GM19397 (cell line): ENCODE data around the gene CISD3.
"Not testable (repeated sequence)": the region's sequence is repeated elsewhere in the genome, so short reads cannot be mapped to it uniquely, and the experiment has no call there.

Experiments
- ATAC-seq: cut with Tn5 transposase; IDR thresholded peaks from one replicate; pipeline ENCODE4 v1.9.1; 2021; ENCODE audit warnings: mild to moderate bottlenecking, moderate library complexity; ENCODE audit not compliant: unreplicated experiment

The CISD3 gene

GRCh38 chr17:38707678-38708351, 22.3 kb upstream of the CISD3 start:
- no peak for ATAC-seq

DNA sequence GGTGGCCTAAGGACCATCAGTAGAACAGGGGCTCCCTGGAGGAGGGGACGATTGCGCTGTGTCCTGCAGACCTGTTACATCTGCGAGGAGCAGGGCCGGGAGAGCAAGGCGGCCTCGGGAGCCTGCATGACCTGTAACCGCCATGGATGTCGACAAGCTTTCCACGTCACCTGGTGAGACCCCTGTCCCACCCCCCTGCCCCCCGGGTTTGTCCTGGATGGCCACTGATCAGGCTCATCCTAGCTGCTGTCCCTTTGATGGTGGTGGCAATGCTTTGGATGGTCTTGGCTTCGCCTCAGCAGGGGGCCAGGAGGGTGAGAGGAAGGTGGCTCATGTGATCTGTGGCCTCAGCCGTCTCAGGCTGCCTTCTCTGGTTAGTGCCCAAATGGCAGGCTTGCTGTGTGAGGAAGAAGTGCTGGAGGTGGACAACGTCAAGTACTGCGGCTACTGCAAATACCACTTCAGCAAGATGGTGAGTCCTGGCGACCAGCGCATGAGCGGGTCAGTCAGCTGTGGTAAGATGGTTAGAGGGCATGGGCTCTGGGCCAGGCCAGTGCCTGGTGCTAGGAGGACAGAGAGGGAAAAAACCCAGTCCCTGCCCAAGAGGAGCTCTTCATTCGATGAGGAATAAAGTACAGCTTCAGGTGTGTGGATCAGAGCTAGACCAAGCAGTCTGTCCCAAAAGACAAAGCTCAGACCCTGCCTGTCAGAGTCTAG, 20.9 kb upstream of the CISD3 start:
- no peak for ATAC-seq

GRCh38 chr17:38709864-38710603, 20.1 kb upstream of the CISD3 start:
- ATAC-seq: no peak

GRCh38 chr17:38710604-38710962, 19.6 kb upstream of the CISD3 start:
- no peak for ATAC-seq

GRCh38 chr17:38710985-38711384, 19.2 kb upstream of the CISD3 start:
- ATAC-seq: no peak

GRCh38 chr17:38711792-38712571, 18.2 kb upstream of the CISD3 start:
- no peak for ATAC-seq

- ATAC-seq: no peak
Observed at GRCh38 chr17:38712593-38712992, 17.5 kb upstream of the CISD3 start.

DNA sequence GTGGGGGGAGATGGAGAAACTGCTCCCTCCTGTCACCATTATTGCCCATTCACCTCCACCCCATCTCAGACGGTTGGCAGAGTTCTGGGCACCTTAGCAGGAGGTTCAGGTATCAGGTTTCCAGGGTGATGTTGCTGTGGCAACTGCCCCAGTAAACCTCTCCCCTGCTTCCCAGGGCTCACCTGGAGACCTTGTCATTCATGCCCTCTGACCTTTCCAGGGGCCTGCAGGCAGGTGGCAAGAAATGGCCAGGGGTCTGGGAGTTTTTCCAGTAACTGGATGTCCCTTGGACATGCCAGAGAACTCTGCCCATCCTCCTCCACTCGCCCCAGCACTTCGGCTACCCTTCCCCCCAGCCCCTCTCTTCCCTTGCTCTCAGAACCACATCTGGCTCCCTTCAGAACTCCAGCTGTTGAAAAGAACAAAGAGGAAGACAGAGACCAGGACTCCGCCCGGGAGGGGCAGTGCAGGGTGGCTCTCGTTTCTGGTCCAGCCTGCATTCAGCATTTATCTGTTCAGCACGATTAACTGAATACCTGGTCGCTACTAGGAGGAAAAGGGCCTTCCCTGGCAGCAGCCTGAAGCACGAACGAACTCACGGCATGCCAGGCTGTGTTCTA, 16.6 kb upstream of the CISD3 start:
- no peak for ATAC-seq

DNA sequence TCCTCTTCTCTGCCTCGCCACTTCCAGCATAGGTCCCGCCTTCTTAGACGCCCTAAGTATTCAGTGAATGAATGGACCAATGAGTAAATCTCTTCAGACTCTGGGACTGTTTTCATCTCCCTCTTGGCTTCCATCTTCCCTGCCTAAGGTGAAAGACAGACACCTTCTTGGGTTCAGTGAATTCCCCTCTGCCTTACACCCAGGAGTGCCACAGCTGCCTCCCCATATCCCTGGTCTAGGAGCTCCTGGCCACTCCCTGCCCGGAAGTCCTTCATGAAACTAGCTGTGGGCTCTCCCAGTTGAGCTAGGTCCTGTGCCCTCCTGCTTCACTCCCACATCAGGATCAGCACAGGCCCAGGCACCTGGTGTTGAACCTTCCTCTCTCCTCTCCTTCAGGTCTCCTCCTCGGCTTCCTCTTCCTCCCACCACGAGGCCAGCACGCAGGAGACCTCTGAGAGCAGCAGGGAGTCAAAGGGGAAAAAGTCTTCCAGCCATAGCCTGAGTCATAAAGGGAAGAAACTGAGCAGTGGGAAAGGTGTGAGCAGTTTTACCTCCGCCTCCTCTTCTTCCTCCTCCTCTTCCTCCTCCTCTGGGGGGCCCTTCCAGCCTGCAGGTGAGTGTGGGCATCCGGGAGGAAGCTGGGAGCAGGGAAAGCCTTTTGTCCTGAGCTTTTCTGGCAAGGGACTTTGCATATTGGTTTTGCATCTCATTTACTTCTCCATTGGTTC, 14.8 kb upstream of the CISD3 start:
- no peak for ATAC-seq

- no peak for ATAC-seq
Observed at GRCh38 chr17:38716368-38717005, 13.7 kb upstream of the CISD3 start.

GRCh38 chr17:38717139-38717745, 12.9 kb upstream of the CISD3 start:
- ATAC-seq: no peak

- ATAC-seq: no peak
Observed at GRCh38 chr17:38719289-38719942, 10.7 kb upstream of the CISD3 start.

- ATAC-seq: no peak
Observed at GRCh38 chr17:38719943-38720641, 10.0 kb upstream of the CISD3 start.

- no peak for ATAC-seq
Observed at GRCh38 chr17:38720941-38721340, 9.2 kb upstream of the CISD3 start.

GRCh38 chr17:38721802-38722201, 8.3 kb upstream of the CISD3 start:
- no peak for ATAC-seq

DNA sequence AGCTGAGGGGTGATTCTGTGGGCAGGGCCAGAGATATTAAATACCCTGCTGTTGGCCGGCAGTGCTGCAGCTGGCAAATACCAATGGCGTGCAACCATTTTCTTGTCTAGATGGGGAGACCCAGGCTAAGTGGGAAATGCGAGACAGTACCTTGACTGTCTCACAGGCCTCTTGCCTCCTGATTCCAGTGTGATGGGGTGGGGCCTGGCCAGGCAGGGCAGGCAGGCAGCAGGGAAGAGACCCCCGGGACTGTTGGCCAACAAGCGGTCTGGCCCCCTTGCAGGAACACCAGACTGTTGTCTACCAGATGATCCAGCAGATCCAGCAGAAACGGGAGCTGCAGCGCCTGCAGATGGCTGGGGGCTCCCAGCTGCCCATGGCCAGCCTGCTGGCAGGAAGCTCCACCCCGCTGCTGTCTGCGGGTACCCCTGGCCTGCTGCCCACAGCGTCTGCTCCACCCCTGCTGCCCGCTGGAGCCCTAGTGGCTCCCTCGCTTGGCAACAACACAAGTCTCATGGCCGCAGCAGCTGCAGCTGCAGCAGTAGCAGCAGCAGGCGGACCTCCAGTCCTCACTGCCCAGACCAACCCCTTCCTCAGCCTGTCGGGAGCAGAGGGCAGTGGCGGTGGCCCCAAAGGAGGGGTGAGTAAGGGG, 5.7 kb upstream of the CISD3 start:
- ATAC-seq: no peak

- no peak for ATAC-seq
Observed at GRCh38 chr17:38725066-38725465, 5.1 kb upstream of the CISD3 start.

DNA sequence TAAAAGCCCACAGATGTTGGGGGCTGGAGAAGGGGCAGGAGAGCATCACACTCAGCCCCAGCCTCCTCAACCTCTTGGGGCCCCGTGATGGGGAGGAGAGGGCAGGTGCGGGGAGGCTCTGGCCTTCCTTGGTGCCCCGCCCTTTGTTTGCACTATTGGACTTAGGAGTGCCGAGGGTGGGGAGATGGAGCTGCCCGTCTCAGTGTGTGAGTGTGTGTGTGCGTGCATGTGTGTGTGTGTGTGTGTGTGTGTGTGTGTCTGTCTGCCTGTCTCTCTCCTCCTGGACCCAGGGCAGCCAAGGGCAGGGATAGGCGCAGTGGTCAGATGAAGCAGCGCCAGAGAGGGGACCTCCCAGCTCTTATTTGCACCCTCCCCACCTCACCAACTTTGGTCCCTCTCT, 4.0 kb upstream of the CISD3 start:
- not testable (repeated sequence) for ATAC-seq
